ENCODE data around the gene GAK.

The GAK gene

GRCh38 chr4:885353-885752 is 46.8 kb downstream of the GAK start:
- DNase-seq, result no peak

GRCh38 chr4:884896-885295 is 47.2 kb downstream of the GAK start:
- no peak for DNase-seq

- no peak for DNase-seq
Observed at GRCh38 chr4:884259-884658, 47.9 kb downstream of the GAK start.

GRCh38 chr4:883377-884095 is 48.6 kb downstream of the GAK start:
- DNase-seq, result no peak

- DNase-seq, result no peak
Observed at GRCh38 chr4:882646-883045, 49.5 kb downstream of the GAK start.

- DNase-seq, result no peak
Observed at GRCh38 chr4:881709-882108, 50.4 kb downstream of the GAK start.

GRCh38 chr4:880684-881405 is 51.3 kb downstream of the GAK start:
- no peak for DNase-seq

- DNase-seq, result peak; percentile 70 to 73
Observed at GRCh38 chr4:879729-880077, 52.4 kb downstream of the GAK start.

GRCh38 chr4:878796-879728 is 53.1 kb downstream of the GAK start:
- peak; percentile 29 to 37 for DNase-seq

GRCh38 chr4:877502-877901 is 54.6 kb downstream of the GAK start:
- DNase-seq, result no peak

GRCh38 chr4:876780-877179 is 55.3 kb downstream of the GAK start:
- DNase-seq, result no peak

- DNase-seq, result no peak
Observed at GRCh38 chr4:875818-876423, 56.2 kb downstream of the GAK start.

GRCh38 chr4:874971-875817 is 56.9 kb downstream of the GAK start:
- DNase-seq, result no peak

GRCh38 chr4:874056-874455 is 58.1 kb downstream of the GAK start:
- no peak for DNase-seq

GRCh38 chr4:872241-872981 is 59.7 kb downstream of the GAK start:
- no peak for DNase-seq

- DNase-seq, result no peak
Observed at GRCh38 chr4:871484-871883, 60.6 kb downstream of the GAK start.

- no peak for DNase-seq
Observed at GRCh38 chr4:870951-871350, 61.2 kb downstream of the GAK start.

- no peak for DNase-seq
Observed at GRCh38 chr4:869776-870175, 62.3 kb downstream of the GAK start.

- no peak for DNase-seq
Observed at GRCh38 chr4:868421-868820, 63.7 kb downstream of the GAK start.

- no peak for DNase-seq
Observed at GRCh38 chr4:867526-868250, 64.4 kb downstream of the GAK start.
